ENCODE data around the gene SETD3.

Gene SETD3

GRCh38 chr14:99462210-99462609 is 18.4 kb downstream of the SETD3 start:
- no peak overlapping the region for H3K27ac ChIP-seq
- no peak for TF ChIP-seq CTCF (IDR thresholded peaks at IDR 0.05)
- TF ChIP-seq ZFX (IDR thresholded peaks at IDR 0.05; ENCODE audit: borderline replicate concordance): no peak

GRCh38 chr14:99461411-99462085 is 19.1 kb downstream of the SETD3 start:
- TF ChIP-seq ZFX (IDR thresholded peaks at IDR 0.05; ENCODE audit: borderline replicate concordance) (no peak), CTCF (IDR thresholded peaks at IDR 0.05) (no peak)
- H3K27ac ChIP-seq: no peak overlapping the region

GRCh38 chr14:99460793-99461192 is 19.9 kb downstream of the SETD3 start:
- no peak for TF ChIP-seq CTCF (IDR thresholded peaks at IDR 0.05)
- TF ChIP-seq ZFX (IDR thresholded peaks at IDR 0.05; ENCODE audit: borderline replicate concordance): no peak
- no peak overlapping the region for H3K27ac ChIP-seq

- H3K27ac ChIP-seq: no peak overlapping the region
- TF ChIP-seq CTCF (IDR thresholded peaks at IDR 0.05): no peak
- no peak for TF ChIP-seq ZFX (IDR thresholded peaks at IDR 0.05; ENCODE audit: borderline replicate concordance)
These were observed 21.1 kb downstream of the SETD3 start for GRCh38 chr14:99459481-99460100.

- no peak for TF ChIP-seq CTCF (IDR thresholded peaks at IDR 0.05)
- TF ChIP-seq ZFX (IDR thresholded peaks at IDR 0.05; ENCODE audit: borderline replicate concordance): no peak
- no peak overlapping the region for H3K27ac ChIP-seq
These were observed 26.4 kb downstream of the SETD3 start for GRCh38 chr14:99454246-99454645.

GRCh38 chr14:99452968-99453367 is 27.7 kb downstream of the SETD3 start:
- H3K27ac ChIP-seq: no peak overlapping the region
- TF ChIP-seq CTCF (IDR thresholded peaks at IDR 0.05) (no peak), ZFX (IDR thresholded peaks at IDR 0.05; ENCODE audit: borderline replicate concordance) (no peak)

GRCh38 chr14:99451234-99451633 is 29.4 kb downstream of the SETD3 start:
- TF ChIP-seq CTCF (IDR thresholded peaks at IDR 0.05) (no peak), ZFX (IDR thresholded peaks at IDR 0.05; ENCODE audit: borderline replicate concordance) (no peak)
- no peak overlapping the region for H3K27ac ChIP-seq

Data from 22Rv1 (cell line).